H9 (cell line): ENCODE data around the gene VAV2. TPM values are rescaled to one million over a fixed set of nuclear protein-coding genes. Genes with fewer than 3 reads are reported as not detected.
A peak's percentile ranks its signal among the peaks of the same experiment; 100 is the strongest.

Experiments
- DNase-seq: peaks from one replicate; pipeline ENCODE4 v3.0.0-alpha.2; 2017
- H2AFZ ChIP-seq: one replicate; pipeline ENCODE4 v1.6.1; 2013; ENCODE audit warnings: mild to moderate bottlenecking, low read length, control low read depth, moderate library complexity
- H2AK5ac ChIP-seq: 2 replicates; pipeline ENCODE4 v1.6.1; 2013; ENCODE audit warnings: low read length, control low read depth, mixed read lengths; ENCODE audit not compliant: insufficient read length
- H2BK120ac ChIP-seq: one replicate; pipeline ENCODE4 v1.6.1; 2013; ENCODE audit warnings: low read depth, mild to moderate bottlenecking, low read length, control low read depth, inconsistent platforms; ENCODE audit not compliant: poor library complexity, severe bottlenecking
- H2BK12ac ChIP-seq: 2 replicates; pipeline ENCODE4 v1.6.1; 2013; ENCODE audit warnings: low read length, control low read depth, mixed read lengths, low read depth; ENCODE audit not compliant: insufficient read length
- H2BK15ac ChIP-seq: 2 replicates; pipeline ENCODE4 v1.6.1; 2013; ENCODE audit warnings: low read depth, low read length, control low read depth
- H2BK20ac ChIP-seq: one replicate; pipeline ENCODE4 v1.6.1; 2013; ENCODE audit warnings: low read depth, mild to moderate bottlenecking, low read length, control low read depth, inconsistent platforms; ENCODE audit not compliant: poor library complexity, severe bottlenecking
- H2BK5ac ChIP-seq: 2 replicates; pipeline ENCODE4 v1.6.1; 2013; ENCODE audit warnings: low read length, control low read depth, mixed read lengths; ENCODE audit not compliant: insufficient read length
- H3K14ac ChIP-seq: 2 replicates; pipeline ENCODE4 v1.6.1; 2013; ENCODE audit warnings: low read length, control low read depth; ENCODE audit not compliant: insufficient read depth
- H3K18ac ChIP-seq: 2 replicates; pipeline ENCODE4 v1.6.1; 2013; ENCODE audit warnings: low read depth, mild to moderate bottlenecking, mixed read lengths, low read length, control low read depth; ENCODE audit not compliant: insufficient read length
- H3K23ac ChIP-seq: 2 replicates; pipeline ENCODE4 v1.6.1; 2013; ENCODE audit warnings: low read length, control low read depth, mixed read lengths, low read depth; ENCODE audit not compliant: insufficient read length
- H3K23me2 ChIP-seq: 2 replicates; pipeline ENCODE4 v1.6.1; 2013; ENCODE audit warnings: low read depth, mild to moderate bottlenecking, mixed read lengths, low read length, control low read depth; ENCODE audit not compliant: insufficient read length, poor library complexity, severe bottlenecking
- H3K27ac ChIP-seq: 2 replicates; pipeline ENCODE4 v1.5.1; 2013; ENCODE audit warnings: low read length, control low read depth, mixed read lengths, low read depth; ENCODE audit not compliant: insufficient read length
- H3K27me3 ChIP-seq: 2 replicates; pipeline ENCODE4 v1.6.1; 2013; ENCODE audit warnings: low read length, control low read depth, inconsistent platforms; ENCODE audit not compliant: insufficient read depth
- H3K4ac ChIP-seq: 2 replicates; pipeline ENCODE4 v1.6.1; 2013; ENCODE audit warnings: low read depth, mild to moderate bottlenecking, control low read depth, inconsistent platforms, low read length, moderate library complexity
- H3K4me1 ChIP-seq: 2 replicates; pipeline ENCODE4 v1.6.1; 2013; ENCODE audit warnings: low read length, control low read depth, inconsistent platforms; ENCODE audit not compliant: insufficient read depth
- H3K4me2 ChIP-seq: 2 replicates; pipeline ENCODE4 v1.6.1; 2013; ENCODE audit warnings: low read length, control low read depth, mixed read lengths; ENCODE audit not compliant: insufficient read length, insufficient read depth
- H3K56ac ChIP-seq: 2 replicates; pipeline ENCODE4 v1.6.1; 2013; ENCODE audit warnings: low read depth, mild to moderate bottlenecking, mixed read lengths, low read length, control low read depth; ENCODE audit not compliant: insufficient read length
- H3K79me1 ChIP-seq: 2 replicates; pipeline ENCODE4 v1.6.1; 2013; ENCODE audit warnings: low read depth, mild to moderate bottlenecking, moderate library complexity, low read length, control low read depth, inconsistent platforms; ENCODE audit not compliant: insufficient read depth, poor library complexity, severe bottlenecking
- H3K79me2 ChIP-seq: 2 replicates; pipeline ENCODE4 v1.6.1; 2013; ENCODE audit warnings: low read length, control low read depth, inconsistent platforms; ENCODE audit not compliant: insufficient read depth
- H3K9ac ChIP-seq: 2 replicates; pipeline ENCODE4 v1.6.1; 2013; ENCODE audit warnings: low read length, control low read depth, mixed read lengths; ENCODE audit not compliant: insufficient read length; ENCODE audit errors: extremely low read depth
- H3K9me3 ChIP-seq: one replicate; pipeline ENCODE4 v1.6.1; 2013; ENCODE audit warnings: low read depth, low read length, inconsistent platforms; ENCODE audit not compliant: control insufficient read depth
- H3T11ph ChIP-seq: one replicate; pipeline ENCODE4 v1.6.1; 2013; ENCODE audit warnings: mild to moderate bottlenecking, low read length, control low read depth, inconsistent platforms
- H4K20me1 ChIP-seq: one replicate; pipeline ENCODE4 v1.6.1; 2013; ENCODE audit not compliant: control insufficient read depth, insufficient read length, insufficient read depth
- H4K5ac ChIP-seq: 2 replicates; pipeline ENCODE4 v1.6.1; 2013; ENCODE audit warnings: low read depth, mild to moderate bottlenecking, mixed read lengths, low read length, control low read depth; ENCODE audit not compliant: insufficient read length
- H4K8ac ChIP-seq: replicated peaks from 2 replicates; pipeline ENCODE4 v1.6.1; 2013; ENCODE audit warnings: low read length, control low read depth, mixed read lengths, low read depth; ENCODE audit not compliant: insufficient read length
- H4K91ac ChIP-seq: 2 replicates; pipeline ENCODE4 v1.6.1; 2013; ENCODE audit warnings: low read depth, mild to moderate bottlenecking, moderate library complexity, mixed read lengths, low read length, control low read depth; ENCODE audit not compliant: insufficient read length
- H3K27ac Mint-ChIP-seq, 3 experiments: 2 replicates in 2 of 3; 3 replicates in 1 of 3; pipeline ENCODE4 v1.8.0; 2020 to 2021; ENCODE audit warnings: mixed read lengths in 3 of 3, mild to moderate bottlenecking in 1 of 3, moderate library complexity in 1 of 3
- H3K27me3 Mint-ChIP-seq: 2 replicates; pipeline ENCODE4 v1.8.0; 2021; ENCODE audit warnings: low read depth, mild to moderate bottlenecking, moderate library complexity, mixed read lengths
- H3K36me3 Mint-ChIP-seq, 3 experiments: 2 replicates in 2 of 3; 3 replicates in 1 of 3; pipeline ENCODE4 v1.8.0; 2020 to 2021; ENCODE audit warnings: low read depth in 3 of 3, mixed read lengths in 3 of 3; ENCODE audit not compliant: insufficient read depth in 1 of 3
- H3K4me1 Mint-ChIP-seq, 2 experiments: 2 replicates each; pipeline ENCODE4 v1.8.0; 2020; ENCODE audit warnings: mixed read lengths in 2 of 2
- H3K4me3 Mint-ChIP-seq, 2 experiments: 2 replicates in 1 of 2; 3 replicates in 1 of 2; pipeline ENCODE4 v1.8.0; 2020 to 2021; ENCODE audit warnings: mild to moderate bottlenecking in 2 of 2, mixed read lengths in 2 of 2, moderate library complexity in 1 of 2
- H3K9me3 Mint-ChIP-seq, 2 experiments: 2 replicates in 1 of 2; 3 replicates in 1 of 2; pipeline ENCODE4 v1.8.0; 2020; ENCODE audit warnings: mild to moderate bottlenecking in 2 of 2, mixed read lengths in 2 of 2, moderate library complexity in 1 of 2
- CTCF ChIP-seq: fragments of 200-600 bp; sonication (generic); conservative IDR thresholded peaks from 3 replicates; pipeline ENCODE4 v1.8.0; 2021; ENCODE audit warnings: antibody characterized with exemption, mild to moderate bottlenecking
- WGBS: extraction: QIAGEN DNeasy Blood & Tissue Kit; methylation state at CpG from one replicate; pipeline ENCODE4 v1.1.7; 2013; ENCODE audit warnings: missing lambda C conversion rate, low lambda C conversion rate, mixed read lengths; ENCODE audit not compliant: insufficient read length; ENCODE audit errors: extremely low coverage; 5-methylcytosine and 5-hydroxymethylcytosine counted together
- total RNA-seq: library from RNA; stranded (reverse); gene quantifications from 2 replicates; pipeline ENCODE4 v1.2.1, GENCODE V29; 2021

The VAV2 gene
- total RNA-seq, 1 experiment from 2014 or later: 58.7 TPM

- peaks cover 0 to 25% (median 11%) of the 10 kb centered on the region in 3 experiments; a peak in 5 of 7 replicates for H3K36me3 Mint-ChIP-seq
- H3K23me2 ChIP-seq: no peaks in the 10 kb centered on the region
- H3K4me2 ChIP-seq: no peak overlapping the region
- no peaks in the 10 kb centered on the region for H3K9me3 Mint-ChIP-seq
- H3K27me3 ChIP-seq: no peaks in the 10 kb centered on the region
- no peak overlapping the region for H2BK12ac ChIP-seq
- H2AK5ac ChIP-seq: no peak overlapping the region
- WGBS: no CpG with 5 or more reads among the region's 26 CpGs
- DNase-seq: no peak
- H3K27ac ChIP-seq: no peak overlapping the region
- peaks cover 7% of the 10 kb centered on the region; the same call in 1 of the 2 replicates for H3K4me1 ChIP-seq
- H3K9me3 ChIP-seq: no peaks in the 10 kb centered on the region
- H2BK5ac ChIP-seq: no peak overlapping the region
- TF ChIP-seq CTCF: no peak
- peak overlapping the region in 1 of 2 experiments; percentile 25; a peak in 1 of 5 replicates for H3K4me3 Mint-ChIP-seq
- H4K8ac ChIP-seq: no peak overlapping the region
- no peak overlapping the region for H3K14ac ChIP-seq
- H2AFZ ChIP-seq: no peak overlapping the region
- no peak overlapping the region for H3K56ac ChIP-seq
- no peak overlapping the region for H2BK15ac ChIP-seq
- H3K27me3 Mint-ChIP-seq: no peaks in the 10 kb centered on the region
- no peak overlapping the region for H3K9ac ChIP-seq
- H3K23ac ChIP-seq: no peak overlapping the region
- no peaks in the 10 kb centered on the region for H3K79me1 ChIP-seq
- H3K79me2 ChIP-seq: no peaks in the 10 kb centered on the region; the same call in 1 of the 2 replicates
- H4K91ac ChIP-seq: no peak overlapping the region
- H2BK20ac ChIP-seq: no peak overlapping the region
- no peak overlapping the region for H2BK120ac ChIP-seq
- H3K18ac ChIP-seq: no peak overlapping the region
- no peak overlapping the region for H3K4ac ChIP-seq
- H3K4me1 Mint-ChIP-seq: peaks cover 45 to 53% of the 10 kb centered on the region in 2 experiments
- peak overlapping the region; percentile 24 to 64 (median 56); a peak in 5 of 7 replicates for H3K27ac Mint-ChIP-seq
- H3T11ph ChIP-seq: no peak overlapping the region
- H4K5ac ChIP-seq: no peak overlapping the region
- no peaks in the 10 kb centered on the region for H4K20me1 ChIP-seq
Measured at GRCh38 chr9:133821601-133822429, 170.3 kb downstream of the VAV2 start.
